Ammon's horn (tissue), 1 donor: ENCODE results near the gene CDH22.

Source experiments
- DNase-seq: peaks from one replicate; pipeline ENCODE4 v3.0.0-alpha.2; 2016; ENCODE audit warnings: low spot score

CDH22 gene

DNA sequence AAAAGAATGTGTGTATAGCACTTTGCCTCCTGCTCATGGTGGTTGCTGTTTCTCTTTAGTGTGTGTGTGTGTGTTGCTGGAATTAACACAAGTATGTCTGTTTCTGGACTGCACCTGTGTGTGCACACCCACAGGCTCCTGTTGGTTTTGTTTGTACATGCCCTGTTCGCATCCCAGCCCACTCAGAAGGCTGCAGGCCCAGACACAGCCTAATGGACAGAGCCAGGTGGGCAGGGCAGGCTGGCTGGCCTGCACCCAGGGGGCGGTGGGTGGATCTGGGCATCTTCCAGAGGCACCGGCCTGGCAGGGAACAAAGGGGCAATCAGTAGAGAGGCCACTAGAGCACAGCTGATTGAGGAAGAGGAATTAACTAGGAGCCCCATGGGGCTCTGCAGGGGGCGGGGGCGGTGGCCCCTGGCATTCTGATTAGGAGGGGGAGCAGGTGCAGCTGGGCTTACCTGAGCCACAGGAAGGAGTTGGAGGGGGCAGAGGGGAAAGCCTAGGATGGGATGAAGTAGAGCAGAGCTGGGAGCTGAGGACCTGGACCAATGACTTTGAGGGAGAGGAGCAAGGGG, 168.3 kb downstream of the CDH22 start:
- no peak for DNase-seq

DNA sequence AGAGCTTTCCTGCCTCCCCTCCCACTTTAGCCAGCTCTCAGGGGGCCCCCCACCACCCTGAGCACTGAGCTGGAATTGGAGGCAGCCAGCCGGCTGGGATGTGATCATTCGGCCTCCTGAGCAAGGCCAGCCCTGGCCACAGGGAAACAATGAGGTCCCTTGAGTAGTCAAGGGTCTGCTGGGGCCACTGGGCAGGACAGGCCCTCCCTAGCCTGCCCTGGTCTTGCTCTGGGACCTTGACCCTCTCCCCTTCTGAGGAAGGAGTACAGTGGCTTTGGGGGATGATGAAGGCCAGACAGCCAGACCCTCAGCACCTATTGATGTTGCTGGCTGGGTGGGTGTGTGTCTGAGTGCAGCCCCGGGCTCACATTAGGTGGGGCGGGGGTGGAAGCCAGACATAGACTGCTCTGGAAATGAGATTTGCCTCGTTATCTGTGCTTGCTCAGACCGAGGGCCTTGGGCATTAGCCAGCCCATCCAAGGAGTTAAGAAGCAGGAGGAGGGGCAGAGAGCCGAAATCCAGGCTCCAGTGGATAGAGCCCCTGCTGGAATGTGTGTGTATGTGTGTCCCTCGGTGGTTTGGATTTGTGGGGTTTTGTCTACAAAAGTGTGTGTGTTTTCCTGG, 168.9 kb downstream of the CDH22 start:
- no peak for DNase-seq

- DNase-seq: no peak
These were observed 170.5 kb downstream of the CDH22 start for GRCh38 chr20:46137816-46138215.

GRCh38 chr20:46135856-46136633, 172.3 kb downstream of the CDH22 start:
- DNase-seq: peak; percentile 31

DNA sequence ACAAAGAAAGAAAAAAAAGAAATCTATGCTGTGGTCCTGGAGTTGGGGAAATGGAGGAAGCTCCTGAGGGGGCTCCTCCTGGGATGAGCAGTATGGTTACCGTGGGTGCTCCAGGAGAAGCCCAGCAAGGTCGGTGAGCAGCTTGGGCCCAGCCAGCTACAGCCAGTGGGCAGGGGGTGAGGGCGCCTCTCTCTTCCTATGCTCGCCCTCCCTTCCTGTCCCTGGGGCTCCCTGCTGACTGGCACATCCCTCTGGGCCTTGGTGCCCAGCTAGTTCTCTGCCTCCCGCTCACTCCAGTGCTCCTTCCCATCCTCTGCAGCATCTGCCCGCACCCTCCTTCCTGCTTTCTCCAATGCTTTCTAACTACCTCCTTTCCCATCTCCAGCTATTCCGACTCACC, 173.6 kb downstream of the CDH22 start:
- DNase-seq: no peak

DNA sequence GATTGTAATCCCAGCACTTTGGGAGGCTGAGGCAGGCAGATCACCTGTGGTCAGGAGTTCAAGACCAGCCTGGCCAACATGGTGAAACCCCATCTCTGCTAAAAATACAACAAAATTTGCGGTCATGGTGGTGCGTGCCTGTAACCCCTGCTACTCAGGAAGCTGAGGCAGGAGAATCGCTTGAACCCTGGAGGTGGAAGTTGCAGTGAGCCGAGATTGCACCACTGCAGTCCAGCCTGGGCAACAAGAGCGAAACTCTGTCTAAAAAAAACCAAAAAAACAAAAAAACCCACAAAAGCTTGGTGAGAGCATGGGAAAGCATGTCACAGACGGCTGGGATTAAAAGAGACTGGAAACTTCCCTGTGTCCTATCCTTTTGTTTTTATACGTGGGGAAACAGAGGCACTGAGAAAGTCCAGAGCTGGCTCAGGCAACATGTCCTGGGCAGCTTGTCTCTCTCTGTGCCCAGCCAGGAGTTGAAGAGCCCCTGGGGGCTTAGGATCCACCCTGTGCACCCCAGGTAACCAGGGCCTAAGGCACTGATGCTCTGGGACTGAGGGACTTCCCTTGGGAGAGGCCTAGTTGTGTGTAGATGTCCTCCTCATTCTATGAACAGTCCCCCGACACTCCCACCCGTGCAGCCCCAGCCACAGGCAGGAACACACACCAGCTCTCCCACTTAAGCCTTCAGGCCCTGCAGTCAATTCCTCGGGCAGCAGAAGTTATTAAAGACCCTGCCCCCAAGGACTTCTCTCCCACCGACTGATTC, 174.2 kb downstream of the CDH22 start:
- no peak for DNase-seq

- DNase-seq: peak; percentile 78
These were observed 175.6 kb downstream of the CDH22 start for GRCh38 chr20:46132705-46133120.

DNA sequence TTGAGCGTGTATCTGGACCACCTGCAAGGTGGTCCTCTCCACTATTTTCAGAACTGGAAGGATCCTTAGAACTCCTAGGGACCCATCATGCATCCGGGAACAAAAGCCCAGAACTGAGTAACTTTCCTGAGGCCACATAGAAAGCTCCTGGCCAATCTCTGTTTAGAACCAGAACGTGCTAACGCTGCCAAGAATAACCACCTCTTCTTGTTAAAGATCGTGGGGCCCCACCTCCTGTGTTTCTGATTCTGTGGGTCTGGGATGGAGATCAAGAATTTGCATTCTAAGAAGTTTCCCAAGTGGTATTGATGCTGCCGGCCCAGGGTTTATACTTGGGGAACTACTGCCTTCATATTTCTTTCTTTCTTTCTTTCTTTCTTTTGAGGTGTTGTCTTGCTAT, 176.9 kb downstream of the CDH22 start:
- DNase-seq: no peak

DNA sequence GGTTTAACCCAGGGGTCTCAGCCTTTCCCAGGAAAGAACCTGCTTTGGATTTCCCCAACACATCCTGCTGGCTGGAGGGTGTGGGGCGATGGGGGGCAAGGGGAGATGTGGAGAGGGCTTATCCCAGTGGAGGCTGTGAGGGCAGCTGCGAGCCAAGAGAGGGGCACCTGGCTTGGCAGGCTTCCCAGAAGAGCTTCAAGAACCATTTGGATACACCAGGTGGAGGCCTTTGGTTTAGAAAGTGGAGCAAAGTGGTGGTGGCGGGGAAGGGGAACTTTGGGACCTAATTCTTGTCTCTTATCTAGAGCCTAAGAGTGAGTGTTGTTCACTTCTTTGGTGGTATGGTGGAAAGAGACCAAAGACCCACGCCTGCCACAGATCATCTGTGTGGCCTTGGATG, 177.8 kb downstream of the CDH22 start:
- no peak for DNase-seq

GRCh38 chr20:46129955-46130481, 178.3 kb downstream of the CDH22 start:
- DNase-seq: peak; percentile 22

DNA sequence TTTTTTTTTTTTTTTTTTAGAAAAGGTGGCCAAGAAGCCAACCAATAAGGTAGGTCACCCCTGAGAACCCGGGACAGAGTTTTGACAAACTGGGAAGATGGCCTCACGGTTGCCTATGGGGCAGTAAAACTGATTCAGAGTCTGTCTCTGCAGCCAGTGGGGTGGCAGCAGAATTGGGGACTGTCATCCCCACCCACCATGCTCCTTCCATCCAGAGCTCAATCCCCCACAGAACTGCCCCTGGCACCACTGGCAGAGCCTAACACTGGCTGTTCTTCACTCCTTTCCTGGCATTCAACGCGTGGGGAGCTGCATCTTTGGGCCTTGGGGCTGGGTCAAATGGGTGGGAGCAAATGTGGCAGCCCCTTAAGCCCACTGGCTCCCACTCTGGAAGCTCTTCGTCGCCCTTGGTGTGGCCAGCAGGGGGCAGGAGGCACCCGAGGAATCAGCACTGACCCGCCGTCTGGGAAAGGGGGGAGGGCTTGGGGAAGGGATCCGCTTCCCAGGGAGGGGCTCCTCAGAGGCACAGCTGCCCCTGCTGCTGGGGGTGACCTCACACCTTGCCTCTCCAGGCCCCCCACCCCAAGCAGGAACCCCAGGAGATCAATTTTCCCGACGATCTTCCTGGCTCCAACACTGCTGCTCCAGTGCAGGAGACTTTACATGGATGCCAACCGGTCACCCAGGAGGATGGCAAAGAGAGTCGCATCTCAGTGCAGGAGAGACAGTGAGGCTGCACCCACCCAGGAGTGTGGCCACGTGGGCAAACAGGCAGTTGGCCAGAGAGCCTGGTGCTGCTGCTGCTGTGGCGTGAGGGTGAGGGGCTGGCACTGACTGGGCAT, 179.8 kb downstream of the CDH22 start:
- peak; percentile 32 for DNase-seq

DNA sequence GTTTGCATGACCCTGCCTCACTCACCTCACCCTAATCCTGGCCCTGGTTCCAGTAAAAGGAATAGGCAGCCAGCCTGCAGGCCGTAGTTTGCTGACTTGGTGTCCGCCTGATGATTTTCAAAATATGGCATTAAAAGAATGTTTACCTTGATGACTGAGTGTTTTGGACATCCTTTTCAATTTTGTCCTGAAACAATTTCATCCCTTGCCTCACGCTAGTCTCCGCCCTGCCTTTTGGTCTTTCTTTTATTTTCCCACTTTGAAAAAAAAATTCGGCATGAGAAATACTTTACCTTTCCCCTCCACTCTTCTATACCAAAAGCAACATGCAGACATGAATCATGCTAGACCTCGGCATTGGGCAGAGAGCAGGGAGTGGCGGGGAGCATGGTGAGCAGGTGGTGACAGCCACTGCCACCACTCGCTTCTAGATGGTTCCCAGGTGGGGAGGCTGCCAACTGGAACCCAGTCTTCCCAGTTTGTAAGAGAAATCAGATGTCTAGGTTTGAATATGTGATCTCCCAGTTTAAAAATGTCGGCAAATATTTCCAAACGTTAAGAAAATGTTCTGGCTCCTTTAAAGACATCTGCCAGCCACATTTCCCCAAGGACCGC, 180.8 kb downstream of the CDH22 start:
- DNase-seq: no peak

- no peak for DNase-seq
These were observed 181.8 kb downstream of the CDH22 start for GRCh38 chr20:46126440-46127056.
